Thoracic aorta (tissue), 2 donors: ENCODE results near the gene STK32B. TPM values are rescaled to one million over a fixed set of nuclear protein-coding genes. Genes with fewer than 3 reads are reported as not detected.

ENCODE experiments used
- ATAC-seq: fragments of 150-250 bp; one replicate; pipeline ENCODE4 v1.8.0; 2017; ENCODE audit warnings: low read depth; ENCODE audit not compliant: insufficient number of reproducible peaks, low FRiP score
- DNase-seq: peaks from one replicate; pipeline ENCODE4 v3.0.0-alpha.2; 2020; ENCODE audit warnings: low spot score
- H3K27ac ChIP-seq, 2 donors: fragments of 200-600 bp; sonication (generic); 1 replicate in 1 of 2; 2 replicates in 1 of 2; pipeline ENCODE4 v1.5.1; 2016; ENCODE audit warnings: mild to moderate bottlenecking in 2 of 2, moderate library complexity in 2 of 2
- H3K27me3 ChIP-seq: fragments of 200-600 bp; sonication (generic); replicated peaks from 2 replicates; pipeline ENCODE4 v1.6.0; 2016; ENCODE audit warnings: mild to moderate bottlenecking; ENCODE audit not compliant: insufficient read depth
- H3K36me3 ChIP-seq: fragments of 200-600 bp; sonication (generic); one replicate; pipeline ENCODE4 v1.5.1; 2016
- H3K4me1 ChIP-seq, 2 donors: fragments of 200-600 bp; sonication (generic); 1 replicate in 1 of 2; 2 replicates in 1 of 2; pipeline versions ENCODE4 v1.5.1 to v1.6.0; 2016; ENCODE audit warnings: low read depth in 2 of 2, mild to moderate bottlenecking in 1 of 2; ENCODE audit not compliant: control insufficient read depth in 1 of 2
- H3K4me3 ChIP-seq: fragments of 200-600 bp; sonication (generic); 2 replicates; pipeline ENCODE4 v1.5.1; 2016; ENCODE audit warnings: mild to moderate bottlenecking
- H3K9me3 ChIP-seq: fragments of 200-600 bp; sonication (generic); 2 replicates; pipeline ENCODE4 v1.5.1; 2016
- CTCF ChIP-seq: fragments of 200-600 bp; sonication (generic); IDR thresholded peaks from one replicate; pipeline ENCODE4 v1.5.1; 2019; ENCODE audit warnings: antibody characterized with exemption
- total RNA-seq, 2 donors: library from RNA; depleted of rRNA; stranded (reverse); fragments of >200 nt; gene quantifications; one replicate each; pipeline versions ENCODE4 v1.1.0 to v1.2.3, GENCODE V29; 2016

STK32B gene
- total RNA-seq, 2 donors from 2014 or later = 4.5 to 7.0 TPM

DNA sequence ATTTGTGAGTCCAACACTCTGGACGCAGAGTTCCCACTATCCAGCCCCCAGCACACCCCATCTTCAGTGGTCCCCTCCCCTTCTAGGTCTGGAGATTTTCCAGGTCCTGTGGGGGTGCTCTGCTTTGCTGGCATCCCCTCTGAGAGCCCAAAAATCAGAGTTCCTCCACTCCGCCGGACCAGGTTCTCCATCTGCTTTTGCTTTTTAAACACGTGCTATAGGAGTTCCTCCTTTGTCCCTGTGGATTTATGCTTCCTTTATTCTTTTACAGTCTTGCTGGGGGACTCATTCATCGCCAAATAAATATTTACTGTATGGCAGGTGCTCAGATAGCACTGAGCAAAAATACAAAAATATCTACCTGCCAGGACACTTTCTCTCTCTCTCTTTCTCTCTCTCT is 324.7 kb downstream of the STK32B start:
- Histone ChIP-seq H3K4me3 (no peak overlapping the region), H3K36me3 (no peaks in the 10 kb centered on the region), H3K4me1 (no peaks in the 10 kb centered on the region), H3K27me3 (no peaks in the 10 kb centered on the region), H3K9me3 (no peaks in the 10 kb centered on the region), H3K27ac (no peak overlapping the region)
- DNase-seq (no peak), ATAC-seq (no peak)
- TF ChIP-seq CTCF = no peak

- Histone ChIP-seq H3K9me3 (no peaks in the 10 kb centered on the region), H3K27ac (no peak overlapping the region), H3K4me3 (no peak overlapping the region), H3K4me1 (no peaks in the 10 kb centered on the region), H3K27me3 (no peaks in the 10 kb centered on the region), H3K36me3 (no peaks in the 10 kb centered on the region)
- no peak for TF ChIP-seq CTCF
- ATAC-seq (no peak), DNase-seq (no peak)
Measured at GRCh38 chr4:5378002-5378401, 326.7 kb downstream of the STK32B start.

GRCh38 chr4:5379895-5380294 is 328.6 kb downstream of the STK32B start:
- Histone ChIP-seq H3K4me3 (no peak overlapping the region), H3K4me1 (no peaks in the 10 kb centered on the region), H3K27ac (no peak overlapping the region), H3K36me3 (no peaks in the 10 kb centered on the region), H3K27me3 (no peaks in the 10 kb centered on the region), H3K9me3 (no peaks in the 10 kb centered on the region)
- no peak for TF ChIP-seq CTCF
- DNase-seq (no peak), ATAC-seq (no peak)

GRCh38 chr4:5381961-5382441 is 330.7 kb downstream of the STK32B start:
- no peak for TF ChIP-seq CTCF
- Histone ChIP-seq H3K27ac (no peak overlapping the region), H3K27me3 (no peaks in the 10 kb centered on the region), H3K4me3 (no peak overlapping the region), H3K36me3 (no peaks in the 10 kb centered on the region), H3K9me3 (no peaks in the 10 kb centered on the region), H3K4me1 (no peaks in the 10 kb centered on the region)
- DNase-seq (no peak), ATAC-seq (no peak)

- Histone ChIP-seq H3K36me3 (no peaks in the 10 kb centered on the region), H3K27ac (no peak overlapping the region), H3K4me3 (no peak overlapping the region), H3K9me3 (no peaks in the 10 kb centered on the region), H3K4me1 (no peaks in the 10 kb centered on the region), H3K27me3 (no peaks in the 10 kb centered on the region)
- no peak for ATAC-seq
- no peak for TF ChIP-seq CTCF
- DNase-seq = no peak
Measured at GRCh38 chr4:5383191-5383980, 332.1 kb downstream of the STK32B start.
